GM13976 (cell line): ENCODE results near the gene ZNF333.

Source experiments
- DNase-seq: peaks from one replicate; pipeline ENCODE4 v3.0.0; 2012; ENCODE audit warnings: low spot score
- CTCF ChIP-seq: IDR thresholded peaks from 2 replicates; pipeline ENCODE4 v1.5.1; 2012; ENCODE audit warnings: borderline replicate concordance, mild to moderate bottlenecking; ENCODE audit not compliant: insufficient read depth; ENCODE audit errors: extremely low read depth, missing control alignments, control extremely low read depth
- in situ Hi-C: fragments of 300-500 bp; cut with MboI; formaldehyde crosslinking; loops from one replicate; pipeline ENCODE4 v1.12.0; 2022; ENCODE audit warnings: low sequenced_read_pairs, mixed read lengths, inconsistent platforms; ENCODE audit not compliant: unreplicated experiment

Gene ZNF333

GRCh38 chr19:14695471-14695870, 5.6 kb downstream of the ZNF333 start:
- no peak for DNase-seq
- TF ChIP-seq CTCF: no peak

GRCh38 chr19:14699641-14700040, 9.8 kb downstream of the ZNF333 start:
- no peak for TF ChIP-seq CTCF
- DNase-seq: no peak
- in situ Hi-C loops: no loop called here

More at GRCh38 chr19:14695471-14695870, 5.6 kb downstream of the ZNF333 start:
- in situ Hi-C loops: no loop called here

GRCh38 chr19:14700711-14701375, 11.0 kb downstream of the ZNF333 start:
- no peak for TF ChIP-seq CTCF
- no peak for DNase-seq
- in situ Hi-C loops: no loop called here

- no peak for TF ChIP-seq CTCF
These were observed 14.0 kb downstream of the ZNF333 start for GRCh38 chr19:14703833-14704232.

GRCh38 chr19:14704450-14704849, 14.6 kb downstream of the ZNF333 start:
- TF ChIP-seq CTCF: no peak
- in situ Hi-C loops: no loop called here
- DNase-seq: no peak

More at GRCh38 chr19:14703833-14704232, 14.0 kb downstream of the ZNF333 start:
- DNase-seq: no peak
- in situ Hi-C loops: no loop called here

GRCh38 chr19:14715841-14716240, 26.0 kb downstream of the ZNF333 start:
- no peak for TF ChIP-seq CTCF
- no peak for DNase-seq
- in situ Hi-C loops: no loop called here
